SK-MEL-5 (cell line): Measurements from ENCODE around the gene NTMT1. TPM values are rescaled to one million over a fixed set of nuclear protein-coding genes. Genes with fewer than 3 reads are reported as not detected.

Source experiments
- DNase-seq: peaks from one replicate; pipeline ENCODE4 v3.0.0-alpha.2; 2016; ENCODE audit warnings: low read depth, low spot score
- in situ Hi-C: cut with HindIII; loops from 2 replicates; pipeline ENCODE4 v1.10.0; 2016; ENCODE audit warnings: low sequenced_read_pairs, high pct_unique_total_duplicates, low pct_unique_long_range_greater_than_20kb
- total RNA-seq: library from RNA; depleted of rRNA; stranded (reverse); fragments of >200 nt; shearing (Covaris generic); gene quantifications from 2 replicates; pipeline ENCODE4 v1.2.3, GENCODE V29; 2014

Gene NTMT1
- total RNA-seq, 1 experiment from 2014 or later, result 35.7 TPM

DNA sequence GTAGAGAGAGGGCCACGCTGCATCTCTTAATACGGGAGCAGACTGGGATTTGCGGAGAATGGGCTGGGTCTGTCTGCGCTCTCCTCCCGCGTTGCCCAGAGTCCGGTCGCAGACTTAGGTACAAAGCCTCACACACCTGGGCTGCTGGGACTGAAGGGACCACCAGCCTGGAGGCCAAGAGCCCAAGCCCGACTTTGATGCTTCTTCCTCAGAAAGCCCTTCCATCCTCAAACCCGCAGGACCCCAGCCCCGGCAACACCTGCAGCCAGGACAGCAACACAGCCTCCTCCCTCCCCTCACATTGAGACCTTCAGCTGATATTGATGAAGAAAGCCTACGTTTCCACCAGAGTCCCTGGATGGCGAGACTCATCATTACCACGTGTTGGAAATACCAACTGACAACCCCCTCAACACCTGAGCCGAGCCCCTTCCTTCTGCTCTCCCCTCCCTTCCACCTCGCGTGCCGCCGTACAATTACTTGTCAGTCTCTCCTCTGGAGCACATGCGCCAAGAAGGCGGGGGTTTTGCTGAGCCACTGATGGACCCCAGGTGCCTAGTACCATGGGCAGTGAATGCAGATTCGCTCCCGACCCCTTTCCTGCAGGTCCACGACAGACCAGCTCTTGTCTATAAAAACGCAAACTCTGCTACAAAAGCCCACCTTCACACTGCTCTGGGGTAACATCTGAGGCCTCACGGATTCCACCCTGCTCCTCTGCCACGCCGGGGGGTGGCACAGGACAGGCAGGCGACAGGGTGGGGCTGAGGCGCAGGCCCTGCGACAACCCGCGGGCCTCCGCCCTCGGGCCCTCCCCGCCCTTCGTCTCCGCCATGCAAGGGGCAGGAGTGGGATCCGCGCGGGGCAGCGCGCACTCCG, 15.1 kb downstream of the NTMT1 start:
- in situ Hi-C loops, result no loop called here
- no peak for DNase-seq

DNA sequence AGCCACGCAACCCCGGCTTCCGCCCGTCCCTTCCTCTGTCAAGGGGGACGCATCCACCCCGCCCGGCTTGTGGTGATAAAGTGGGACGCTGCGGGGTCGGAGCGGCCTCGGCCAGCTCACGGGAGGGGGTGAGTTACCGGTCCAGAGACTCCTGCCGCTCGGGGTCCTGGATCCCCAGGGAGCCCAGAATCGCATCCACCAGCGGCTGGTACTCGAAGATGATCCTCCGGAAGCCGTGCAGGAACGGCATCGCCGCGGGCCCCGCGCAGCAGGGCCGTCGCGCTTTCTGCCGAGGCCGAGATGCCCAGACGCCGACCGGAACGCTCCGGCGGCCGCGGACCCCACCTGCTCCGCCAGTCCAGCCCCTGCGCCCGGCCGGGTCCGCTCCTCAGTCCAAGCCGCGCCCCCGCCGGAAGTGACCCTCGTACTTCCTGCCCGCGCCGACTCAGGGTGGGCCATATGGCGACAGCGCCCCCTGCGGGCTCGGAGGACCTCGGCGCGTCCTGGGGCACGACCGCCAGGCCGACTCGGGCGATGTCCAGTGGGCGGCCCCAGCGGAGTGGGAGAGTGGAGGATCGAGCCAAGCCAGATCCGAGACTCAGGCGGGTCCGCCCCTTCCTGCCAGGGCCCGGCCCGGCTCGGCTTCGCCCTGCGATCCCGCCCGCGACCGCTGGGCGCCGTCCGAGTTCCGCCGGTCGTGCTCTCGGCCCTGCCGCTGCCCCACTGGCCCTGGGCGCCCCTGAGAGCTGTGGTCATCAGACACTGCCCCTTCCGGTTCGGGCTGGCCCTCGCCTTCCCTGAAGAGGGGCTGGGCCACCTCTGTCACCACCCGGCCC, 16.0 kb downstream of the NTMT1 start, which contains the start of gene ASB6:
Gene ASB6, minus strand, starts transcription at position 402 of the 836 bp plus-strand sequence. Its CDS starts 152 bp downstream, at position 250.
- in situ Hi-C loops, result no loop called here
- DNase-seq, result peak; percentile 96

DNA sequence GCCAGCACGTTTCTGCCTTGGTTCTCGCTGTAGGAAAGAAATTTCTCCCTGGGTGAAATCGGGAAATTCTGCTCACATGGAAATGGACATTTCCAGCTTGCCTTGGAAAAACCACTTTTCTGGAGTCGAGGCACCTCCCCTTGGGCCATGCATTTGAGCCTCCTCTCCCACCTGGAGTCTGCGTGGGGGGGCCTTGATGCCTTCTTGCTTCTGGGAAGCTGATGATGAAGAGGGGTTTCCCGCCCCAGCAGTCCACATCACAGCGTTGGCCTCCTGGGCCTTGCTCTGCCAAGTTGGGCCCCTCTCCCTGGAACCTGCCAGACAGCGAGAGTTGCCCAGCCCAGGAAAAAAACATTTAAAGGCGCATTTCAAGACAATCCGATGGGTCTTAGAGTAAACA, 17.7 kb downstream of the NTMT1 start:
- DNase-seq, result no peak

DNA sequence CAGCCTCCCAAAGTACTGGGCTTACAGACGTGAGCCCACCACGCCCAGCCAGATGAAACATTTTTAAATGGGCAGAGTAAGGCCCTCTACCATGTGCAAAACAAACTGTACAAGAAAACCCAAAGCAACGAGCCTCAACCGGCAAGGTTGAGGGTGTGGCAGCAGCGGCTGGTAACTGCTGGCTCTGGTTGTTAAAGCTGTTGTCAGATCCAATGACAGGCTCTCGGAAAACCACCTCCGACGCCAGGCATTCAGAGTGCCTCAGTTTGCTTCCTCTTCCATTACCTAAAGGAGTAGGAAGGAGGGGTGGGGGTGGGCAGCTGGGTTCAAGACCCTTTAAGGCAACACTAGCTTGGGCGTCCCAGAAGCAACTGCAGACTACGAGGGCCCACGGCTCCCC, 18.4 kb downstream of the NTMT1 start:
- no peak for DNase-seq
- in situ Hi-C loops, result no loop called here

More for the DNA sequence above, 17.7 kb downstream of the NTMT1 start:
- in situ Hi-C loops, result no loop called here

- no peak for DNase-seq
- in situ Hi-C loops, result no loop called here
Observed at GRCh38 chr9:129644902-129645301, 18.9 kb downstream of the NTMT1 start.

DNA sequence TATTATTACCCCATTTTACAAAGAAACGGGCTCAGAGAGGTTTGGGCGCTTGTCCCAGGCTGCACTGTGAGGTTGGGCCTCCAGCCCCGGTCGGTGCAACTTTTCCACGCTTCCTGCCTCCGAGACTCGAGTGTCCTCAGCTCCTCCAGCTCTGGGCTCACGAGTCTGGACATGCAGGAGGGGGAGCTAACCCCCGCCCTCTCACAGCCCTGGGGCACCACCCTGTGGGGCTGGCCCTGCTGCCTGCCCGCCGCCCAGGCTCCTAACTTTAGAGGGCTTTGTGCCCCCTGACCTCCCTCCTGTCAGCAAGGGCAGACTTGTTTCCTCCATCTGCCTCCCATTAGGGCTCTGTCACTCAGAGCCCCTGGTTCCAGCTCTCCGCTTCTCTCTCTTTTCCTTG, 20.3 kb downstream of the NTMT1 start:
- in situ Hi-C loops, result no loop called here
- no peak for DNase-seq

- in situ Hi-C loops, result no loop called here
- no peak for DNase-seq
Observed at GRCh38 chr9:129646654-129647053, 20.7 kb downstream of the NTMT1 start.

DNA sequence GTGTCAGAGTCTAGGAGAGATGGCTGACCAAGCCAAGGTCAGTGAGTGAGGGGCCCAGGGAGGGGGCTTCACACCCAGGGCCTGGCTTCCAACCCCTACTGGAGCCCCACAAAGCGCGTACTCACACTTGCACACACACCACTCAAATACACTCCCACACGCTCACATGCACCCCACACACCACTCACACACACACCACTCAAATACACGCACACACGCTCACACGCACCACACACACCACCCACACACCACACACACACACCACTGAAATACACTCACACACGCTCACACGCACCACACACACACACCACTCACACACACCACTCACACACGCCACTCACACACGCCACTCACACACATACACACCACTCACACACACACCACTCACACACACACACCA, 21.7 kb downstream of the NTMT1 start:
- no peak for DNase-seq
- in situ Hi-C loops, result no loop called here

DNA sequence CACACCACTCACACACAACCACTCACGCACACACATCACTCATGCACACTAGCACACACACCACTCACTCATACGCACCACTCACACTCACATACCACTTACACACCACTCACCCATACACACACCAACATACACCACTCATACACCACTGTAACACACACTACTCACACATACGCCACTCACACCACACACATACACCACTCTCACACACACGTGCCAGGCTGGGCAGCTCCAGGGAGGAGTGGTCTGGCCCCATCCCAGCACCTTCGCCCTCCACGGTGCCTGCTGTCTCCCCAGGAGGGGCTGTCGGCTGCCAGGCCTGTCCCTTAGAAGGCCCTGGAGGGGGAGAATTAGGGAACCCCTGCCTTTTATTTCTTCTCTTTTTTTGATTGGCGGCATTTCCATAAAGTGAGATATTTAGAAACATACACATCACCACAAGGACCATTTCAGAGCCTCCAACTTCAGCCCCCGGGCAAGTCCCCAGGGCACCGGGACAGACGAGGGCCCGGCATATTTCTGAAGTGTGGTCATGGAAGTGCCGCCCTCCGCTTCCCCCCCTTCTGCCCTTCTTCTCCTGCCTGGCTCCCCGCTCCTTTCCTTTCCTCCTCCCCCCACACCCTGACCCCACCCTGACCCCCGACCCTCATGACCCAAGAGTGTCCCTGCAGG, 22.3 kb downstream of the NTMT1 start:
- in situ Hi-C loops, result no loop called here
- DNase-seq, result no peak

DNA sequence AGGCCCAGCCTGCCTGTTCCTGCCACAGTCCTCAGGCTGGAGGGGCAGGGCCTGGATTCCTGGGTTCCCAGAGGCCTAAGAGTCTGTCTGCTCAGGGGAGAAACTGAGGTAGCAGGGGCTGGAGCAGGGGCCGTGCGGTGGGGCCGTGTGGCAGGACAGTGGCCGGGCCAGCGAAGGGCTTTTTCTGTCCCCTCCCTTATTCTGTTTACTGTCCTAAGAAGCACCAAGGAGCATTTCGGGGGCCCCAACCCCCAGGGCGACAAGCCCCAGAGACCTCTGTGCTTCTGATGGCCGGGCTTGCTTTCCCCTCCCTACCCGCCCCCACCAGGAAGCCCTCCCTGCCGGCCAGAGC, 22.8 kb downstream of the NTMT1 start:
- in situ Hi-C loops, result no loop called here
- no peak for DNase-seq

DNA sequence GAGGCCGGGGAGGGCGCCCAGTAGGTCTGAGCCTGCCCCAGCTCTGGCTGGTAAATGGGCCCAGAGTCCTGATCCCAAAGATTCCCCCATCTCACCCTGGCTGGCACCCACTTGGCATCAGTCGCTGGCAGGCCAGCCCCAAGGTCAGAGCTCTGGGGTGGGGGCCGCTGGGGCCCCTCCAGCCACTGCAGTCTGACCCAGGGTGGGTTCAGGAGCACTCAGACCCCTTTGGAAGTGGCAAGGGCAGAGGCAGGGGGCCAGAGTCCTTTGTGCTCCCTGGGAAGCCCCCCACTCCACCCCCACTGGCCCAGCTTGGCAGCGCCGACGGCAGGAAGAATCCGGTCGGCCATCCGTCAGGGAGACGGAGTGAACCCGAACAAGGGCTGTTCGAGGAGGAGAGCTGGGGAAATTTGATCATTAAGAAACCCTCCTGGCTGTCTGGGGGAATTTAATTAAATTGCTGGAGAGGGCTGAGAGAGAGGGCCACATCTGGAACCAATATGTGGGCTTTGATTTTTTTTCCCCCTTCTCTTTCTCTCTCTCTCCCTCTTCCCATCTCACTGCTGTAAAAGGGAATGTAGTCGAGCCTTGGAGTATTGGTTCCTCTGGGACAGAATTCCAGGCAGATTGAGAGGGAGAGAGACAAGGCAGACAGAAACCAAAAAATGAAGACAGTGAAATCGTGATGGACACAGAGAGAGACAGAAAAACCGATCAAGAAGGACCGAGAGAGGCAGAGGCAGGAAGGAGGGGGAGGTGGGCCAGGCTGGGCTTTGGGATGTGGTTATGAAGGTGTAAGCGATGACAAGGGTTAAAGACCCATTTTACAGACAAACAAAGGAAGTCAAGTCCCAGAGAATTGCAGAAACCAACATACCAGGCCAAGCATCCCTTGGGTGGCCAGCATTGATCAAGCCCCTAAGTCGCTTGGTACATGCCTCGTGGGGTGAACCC, 24.0 kb downstream of the NTMT1 start:
- no peak for DNase-seq
- in situ Hi-C loops, result no loop called here

- no peak for DNase-seq
- in situ Hi-C loops, result no loop called here
Observed at GRCh38 chr9:129650680-129651235, 24.8 kb downstream of the NTMT1 start.

- DNase-seq, result no peak
- in situ Hi-C loops, result no loop called here
Observed at GRCh38 chr9:129653823-129654553, 28.0 kb downstream of the NTMT1 start.

- in situ Hi-C loops, result no loop called here
- DNase-seq, result no peak
Observed at GRCh38 chr9:129654554-129655040, 28.6 kb downstream of the NTMT1 start.

- DNase-seq, result no peak
- in situ Hi-C loops, result no loop called here
Observed at GRCh38 chr9:129655154-129655553, 29.2 kb downstream of the NTMT1 start.

DNA sequence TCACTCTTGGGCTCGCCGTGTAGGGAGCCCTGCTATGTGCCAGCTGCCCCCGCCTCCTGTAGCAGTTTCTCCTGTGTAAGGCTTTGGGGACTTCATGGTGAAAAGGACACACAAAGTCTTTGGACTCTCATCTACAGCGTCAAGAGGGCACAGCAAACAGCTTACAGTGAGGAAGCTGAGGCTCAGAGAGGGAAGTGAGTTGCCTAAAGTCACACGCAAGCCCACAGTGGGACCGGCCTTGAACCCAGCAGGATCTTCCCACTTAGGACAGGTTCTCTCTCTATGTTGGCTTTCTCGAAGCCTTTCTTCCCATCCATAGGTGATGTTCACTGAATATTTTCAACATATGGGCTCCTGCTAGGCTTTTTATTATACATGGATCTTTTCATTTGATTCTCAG, 29.7 kb downstream of the NTMT1 start:
- in situ Hi-C loops, result no loop called here
- no peak for DNase-seq
